HCT116 (cell line): ENCODE measurements around the gene CALML3. TPM values are rescaled to one million over a fixed set of nuclear protein-coding genes. Genes with fewer than 3 reads are reported as not detected.

Source experiments
- total RNA-seq: library from RNA; stranded (reverse); gene quantifications from one replicate; pipeline ENCODE4 v1.2.1, GENCODE V29; 2021; ENCODE audit not compliant: unreplicated experiment

Gene CALML3
- total RNA-seq, 1 experiment from 2014 or later = not detected

Other genes with a start within 250 kb of the CALML3 start
- not detected for gene UCN3, start 160.0 kb upstream of the CALML3 start, total RNA-seq
- 0.98 TPM for gene TUBAL3, start 120.1 kb upstream of the CALML3 start, total RNA-seq
- 51.2 TPM for gene NET1, start 112.4 kb upstream of the CALML3 start, total RNA-seq
- not detected for gene CALML5, start 25.4 kb upstream of the CALML3 start, total RNA-seq
- 25.9 TPM for gene ASB13, start 141.6 kb downstream of the CALML3 start, total RNA-seq
- 80.3 TPM for gene TASOR2, start 159.9 kb downstream of the CALML3 start, total RNA-seq